Spleen (tissue), 11 donors: ENCODE measurements around the gene WDR62. TPM values are rescaled to one million over a fixed set of nuclear protein-coding genes. Genes with fewer than 3 reads are reported as not detected.

ENCODE experiments used
- DNase-seq: peaks from one replicate; pipeline ENCODE4 v3.0.0-alpha.2; 2020
- H3K27ac ChIP-seq, 8 donors: fragments of 200-600 bp; sonication (generic) in 7 of 8; 1 replicate in 4 of 8; 2 replicates in 4 of 8; pipeline versions ENCODE4 v1.5.0 to v1.8.0; 2016 to 2021; ENCODE audit warnings: inconsistent platforms in 4 of 8, mild to moderate bottlenecking in 4 of 8, moderate library complexity in 1 of 8
- H3K27me3 ChIP-seq, 7 donors: fragments of 200-600 bp; sonication (generic) in 6 of 7; replicated peaks in 1 of 7; 1 replicate in 4 of 7; 2 replicates in 3 of 7; pipeline versions ENCODE4 v1.5.0 to v1.8.0; 2016 to 2021; ENCODE audit warnings: inconsistent platforms in 3 of 7, mild to moderate bottlenecking in 1 of 7
- H3K36me3 ChIP-seq, 6 donors: fragments of 200-600 bp; sonication (generic) in 5 of 6; 1 replicate in 4 of 6; 2 replicates in 2 of 6; pipeline versions ENCODE4 v1.5.0 to v1.8.0; 2016 to 2021; ENCODE audit warnings: inconsistent platforms in 2 of 6
- H3K4me1 ChIP-seq, 6 donors: fragments of 200-600 bp; sonication (generic) in 5 of 6; 1 replicate in 3 of 6; 2 replicates in 3 of 6; pipeline versions ENCODE4 v1.5.0 to v1.8.0; 2016 to 2021; ENCODE audit warnings: inconsistent platforms in 3 of 6
- H3K4me3 ChIP-seq, 8 donors: fragments of 200-600 bp; sonication (generic) in 7 of 8; 1 replicate in 4 of 8; 2 replicates in 4 of 8; pipeline versions ENCODE4 v1.5.0 to v1.8.0; 2016 to 2021; ENCODE audit warnings: inconsistent platforms in 4 of 8, mild to moderate bottlenecking in 4 of 8, moderate library complexity in 2 of 8
- H3K9me3 ChIP-seq, 8 donors: fragments of 200-600 bp; sonication (generic) in 7 of 8; 1 replicate in 4 of 8; 2 replicates in 4 of 8; pipeline versions ENCODE4 v1.5.0 to v1.8.0; 2016 to 2021; ENCODE audit warnings: inconsistent platforms in 4 of 8
- POLR2A ChIP-seq, 3 donors: fragments of 450-650 bp; IDR thresholded peaks; one replicate each; pipeline ENCODE4 v1.5.1; 2017; ENCODE audit warnings: antibody characterized with exemption in 3 of 3, mild to moderate bottlenecking in 1 of 3
- POLR2AphosphoS5 ChIP-seq, 3 donors: sonication (generic); formaldehyde crosslinking; IDR thresholded peaks; one replicate each; pipeline ENCODE4 v1.5.1; 2017; ENCODE audit warnings: antibody characterized with exemption in 3 of 3
- WGBS, 5 donors: extraction: QIAGEN DNeasy Blood & Tissue Kit in 3 of 5; methylation state at CpG; one replicate each; pipeline versions ENCODE4 v1.1.5 to v1.1.7; 2013 to 2018; 5-methylcytosine and 5-hydroxymethylcytosine counted together
- intact Hi-C: fragments of 100-400 bp; cut with DNase I; formaldehyde crosslinking; loops from one replicate; pipeline ENCODE4 v1.15.0; 2023; ENCODE audit warnings: low total_unique reads
- polyA plus RNA-seq, 3 donors: library from polyadenylated mRNA; stranded (reverse); fragments of 200-250 nt; gene quantifications; one replicate each; pipeline ENCODE4 v1.2.1, GENCODE V29; 2013
- total RNA-seq, 7 donors: library from RNA; depleted of rRNA in 3 of 7; stranded (reverse); fragments of >200 nt in 3 of 7; fragmentation: NEBNext Ultra II Directional in 4 of 7; extraction: Animal tissue kit (Norgen Biotek cat#: 25700) in 4 of 7; gene quantifications; one replicate each; pipeline versions ENCODE4 v1.1.0 to v1.2.1, GENCODE V29; 2016 to 2021
- TF ChIP-seq, protein P1 (sequence below), 11 experiments: fragments of 200-600 bp in 7 of 11; fragments of 450-650 bp in 4 of 11; sonication (generic) in 4 of 11; IDR thresholded peaks in 8 of 11; conservative IDR thresholded peaks in 3 of 11; 1 replicate in 7 of 11; 2 replicates in 4 of 11; pipeline versions ENCODE4 v1.4.0 to v1.8.0; 2016 to 2021; ENCODE audit warnings: antibody characterized with exemption in 11 of 11, inconsistent platforms in 4 of 11, mild to moderate bottlenecking in 1 of 11
- donor health status: healthy with polysubstance abuse.
- donor health status: DM: no; HTN: no; CAD: no; lungs with moderate emphysema.
- donor health status: DM: no; HTN: no; CAD: no.
- donor health status: Bipolar disorder and iron deficiency.
- donor health status: healthy.
- donor health status: DM: no; HTN: no; CAD: no.
- donor health status: DM: yes; HTN: yes; CAD: no.

WDR62 gene
- total and polyA plus RNA-seq, 10 donors, result 1.3 to 5.2 (median 2.2) TPM

DNA sequence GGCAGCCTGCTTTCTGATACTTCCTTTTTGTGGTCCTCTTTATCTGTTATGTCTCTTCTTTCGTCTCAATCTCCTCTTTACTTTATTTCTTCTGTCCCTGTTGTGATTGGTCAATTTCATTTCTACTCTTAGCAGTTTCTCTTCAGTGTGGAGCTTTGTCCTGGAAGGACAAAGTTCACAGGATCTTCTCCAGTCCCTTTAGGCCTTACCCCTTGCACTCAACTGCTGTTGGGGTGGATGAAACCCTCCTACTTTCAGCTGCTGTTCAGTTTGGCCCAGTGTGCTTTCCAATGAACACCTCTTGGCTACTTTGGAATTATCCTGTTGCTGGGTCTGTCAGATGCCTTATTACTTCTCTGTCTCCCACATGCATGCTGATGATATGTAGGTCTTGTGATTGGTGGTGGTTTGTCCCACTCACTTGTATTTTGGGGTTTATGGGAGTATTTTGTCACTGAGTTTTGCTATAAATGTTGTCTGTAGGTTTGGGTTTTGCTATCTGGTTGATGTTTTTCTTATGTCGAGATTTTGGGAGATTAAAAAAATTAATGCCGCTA is 24.8 kb downstream of the WDR62 start:
- Histone ChIP-seq H3K27me3 (no peaks in the 10 kb centered on the region), H3K4me1 (no peaks in the 10 kb centered on the region), H3K4me3 (no peak overlapping the region), H3K27ac (no peak overlapping the region), H3K36me3 (peaks cover 0 to 70% (median 3%) of the 10 kb centered on the region in 6 donors), H3K9me3 (no peaks in the 10 kb centered on the region)
- intact Hi-C loops, result no loop called here
- no peak for DNase-seq
- WGBS, 5 donors, result 90 to 95% (median 92%) methylated on average over 3 of the region's 3 CpGs
- no peak for TF ChIP-seq POLR2AphosphoS5 (IDR thresholded peaks at IDR 0.05)
- TF ChIP-seq POLR2A (IDR thresholded peaks at IDR 0.05), result no peak
- TF ChIP-seq, protein P1, sequence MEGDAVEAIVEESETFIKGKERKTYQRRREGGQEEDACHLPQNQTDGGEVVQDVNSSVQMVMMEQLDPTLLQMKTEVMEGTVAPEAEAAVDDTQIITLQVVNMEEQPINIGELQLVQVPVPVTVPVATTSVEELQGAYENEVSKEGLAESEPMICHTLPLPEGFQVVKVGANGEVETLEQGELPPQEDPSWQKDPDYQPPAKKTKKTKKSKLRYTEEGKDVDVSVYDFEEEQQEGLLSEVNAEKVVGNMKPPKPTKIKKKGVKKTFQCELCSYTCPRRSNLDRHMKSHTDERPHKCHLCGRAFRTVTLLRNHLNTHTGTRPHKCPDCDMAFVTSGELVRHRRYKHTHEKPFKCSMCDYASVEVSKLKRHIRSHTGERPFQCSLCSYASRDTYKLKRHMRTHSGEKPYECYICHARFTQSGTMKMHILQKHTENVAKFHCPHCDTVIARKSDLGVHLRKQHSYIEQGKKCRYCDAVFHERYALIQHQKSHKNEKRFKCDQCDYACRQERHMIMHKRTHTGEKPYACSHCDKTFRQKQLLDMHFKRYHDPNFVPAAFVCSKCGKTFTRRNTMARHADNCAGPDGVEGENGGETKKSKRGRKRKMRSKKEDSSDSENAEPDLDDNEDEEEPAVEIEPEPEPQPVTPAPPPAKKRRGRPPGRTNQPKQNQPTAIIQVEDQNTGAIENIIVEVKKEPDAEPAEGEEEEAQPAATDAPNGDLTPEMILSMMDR (IDR thresholded peaks at IDR 0.05 in 8 of 11, conservative IDR thresholded peaks at IDR 0.05 in 3 of 11), result no peak

DNA sequence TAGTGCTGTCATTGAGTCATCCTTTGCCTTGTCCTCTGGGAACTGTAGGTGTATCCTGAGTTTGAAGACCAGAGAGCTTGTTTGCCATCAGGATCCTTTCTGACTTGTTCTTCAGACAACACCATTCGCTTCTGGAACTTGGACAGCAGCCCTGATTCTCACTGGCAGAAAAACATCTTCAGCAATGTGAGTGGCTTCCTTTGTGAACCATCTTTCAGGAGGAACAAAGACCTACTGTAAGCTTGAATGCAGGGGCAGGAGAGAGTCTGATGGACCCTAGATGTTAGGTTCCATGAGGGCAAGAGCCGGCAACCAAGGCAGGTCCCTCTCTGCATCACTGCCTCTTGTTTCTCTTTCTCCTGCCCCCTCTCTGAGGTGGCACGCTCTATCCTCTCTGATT is 26.7 kb downstream of the WDR62 start:
- Histone ChIP-seq H3K4me3 (no peak overlapping the region), H3K9me3 (no peaks in the 10 kb centered on the region), H3K27me3 (no peaks in the 10 kb centered on the region), H3K4me1 (no peaks in the 10 kb centered on the region), H3K36me3 (peaks cover 0 to 69% (median 3%) of the 10 kb centered on the region in 6 donors), H3K27ac (no peak overlapping the region)
- DNase-seq, result no peak
- 88 to 100% (median 95%) methylated on average over 3 of the region's 3 CpGs for WGBS, 5 donors
- TF ChIP-seq, protein P1 (IDR thresholded peaks at IDR 0.05 in 8 of 11, conservative IDR thresholded peaks at IDR 0.05 in 3 of 11), result no peak
- TF ChIP-seq POLR2AphosphoS5 (IDR thresholded peaks at IDR 0.05), result no peak
- no peak for TF ChIP-seq POLR2A (IDR thresholded peaks at IDR 0.05)
- intact Hi-C loops, result no loop called here

DNA sequence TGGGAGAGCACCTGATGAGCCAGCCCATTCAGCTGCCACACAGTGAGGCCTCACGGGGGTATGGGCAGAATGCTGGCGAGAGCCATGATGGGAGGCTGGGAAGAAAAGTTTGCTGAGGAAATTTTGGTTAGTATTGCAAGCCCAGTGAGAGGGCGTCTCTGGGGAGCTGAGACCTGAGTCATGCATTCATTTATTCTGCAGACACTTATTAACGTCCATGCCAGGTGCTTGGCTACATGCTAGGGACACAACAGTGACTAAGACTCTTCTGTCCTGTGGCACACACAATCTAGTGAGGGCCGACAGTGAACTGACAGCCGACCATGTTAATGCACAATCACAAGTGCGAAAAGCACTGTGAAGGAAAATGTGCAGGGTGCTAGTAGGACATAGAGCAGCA is 27.2 kb downstream of the WDR62 start:
- DNase-seq, result no peak
- Histone ChIP-seq H3K27me3 (no peaks in the 10 kb centered on the region), H3K4me1 (no peaks in the 10 kb centered on the region), H3K9me3 (no peaks in the 10 kb centered on the region), H3K4me3 (no peak overlapping the region), H3K36me3 (peaks cover 0 to 74% (median 3%) of the 10 kb centered on the region in 6 donors), H3K27ac (no peak overlapping the region)
- intact Hi-C loops, result no loop called here
- TF ChIP-seq POLR2A (IDR thresholded peaks at IDR 0.05) (no peak), POLR2AphosphoS5 (IDR thresholded peaks at IDR 0.05) (no peak)
- TF ChIP-seq, protein P1 (IDR thresholded peaks at IDR 0.05 in 8 of 11, conservative IDR thresholded peaks at IDR 0.05 in 3 of 11), result no peak
- 94 to 98% (median 95%) methylated on average over 7 of the region's 7 CpGs for WGBS, 5 donors

DNA sequence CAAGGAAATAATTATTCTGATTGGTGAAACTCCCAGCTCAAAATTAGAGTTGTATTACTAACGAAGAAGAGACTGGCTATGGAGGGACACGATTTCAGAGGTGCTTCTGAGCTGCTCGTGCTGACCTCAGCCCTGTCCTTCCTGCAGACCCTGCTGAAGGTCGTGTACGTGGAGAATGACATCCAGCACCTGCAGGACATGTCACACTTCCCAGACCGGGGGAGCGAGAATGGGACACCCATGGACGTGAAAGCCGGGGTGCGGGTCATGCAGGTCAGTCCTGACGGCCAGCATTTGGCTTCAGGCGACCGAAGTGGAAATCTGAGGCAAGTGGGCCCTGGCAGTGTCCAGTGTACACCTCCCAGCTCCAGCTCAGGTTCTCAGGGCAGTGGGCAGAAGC is 28.2 kb downstream of the WDR62 start:
- Histone ChIP-seq H3K27ac (no peak overlapping the region), H3K4me1 (no peaks in the 10 kb centered on the region), H3K27me3 (no peaks in the 10 kb centered on the region), H3K4me3 (no peak overlapping the region), H3K9me3 (no peaks in the 10 kb centered on the region), H3K36me3 (peaks cover 0 to 82% (median 3%) of the 10 kb centered on the region in 6 donors)
- WGBS, 5 donors, result 88 to 95% (median 94%) methylated on average over 13 of the region's 13 CpGs
- TF ChIP-seq, protein P1 (IDR thresholded peaks at IDR 0.05 in 8 of 11, conservative IDR thresholded peaks at IDR 0.05 in 3 of 11), result no peak
- TF ChIP-seq POLR2AphosphoS5 (IDR thresholded peaks at IDR 0.05) (no peak), POLR2A (IDR thresholded peaks at IDR 0.05) (no peak)
- DNase-seq, result no peak
- intact Hi-C loops, result no loop called here
